ENCODE results near the gene XAB2.

Gene XAB2

GRCh38 chr19:7611541-7612279 lies 17.6 kb downstream of the XAB2 start:
- DNase-seq (ENCODE audit: low read depth): no peak
- no peak for TF ChIP-seq CTCF (IDR thresholded peaks at IDR 0.05; ENCODE audit: insufficient read depth, low read depth, low read length, missing control alignments)
- H3K4me3 ChIP-seq (ENCODE audit: low read depth, low read length): no peak overlapping the region

GRCh38 chr19:7610491-7611240 lies 18.7 kb downstream of the XAB2 start:
- TF ChIP-seq CTCF (IDR thresholded peaks at IDR 0.05; ENCODE audit: insufficient read depth, low read depth, low read length, missing control alignments): no peak
- H3K4me3 ChIP-seq (ENCODE audit: low read depth, low read length): no peak overlapping the region
- DNase-seq (ENCODE audit: low read depth): no peak

GRCh38 chr19:7607874-7608560 lies 21.3 kb downstream of the XAB2 start:
- H3K4me3 ChIP-seq (ENCODE audit: low read depth, low read length): no peak overlapping the region
- no peak for TF ChIP-seq CTCF (IDR thresholded peaks at IDR 0.05; ENCODE audit: insufficient read depth, low read depth, low read length, missing control alignments)
- no peak for DNase-seq (ENCODE audit: low read depth)

GRCh38 chr19:7607212-7607873 lies 22.0 kb downstream of the XAB2 start:
- DNase-seq (ENCODE audit: low read depth): no peak
- H3K4me3 ChIP-seq (ENCODE audit: low read depth, low read length): no peak overlapping the region
- no peak for TF ChIP-seq CTCF (IDR thresholded peaks at IDR 0.05; ENCODE audit: insufficient read depth, low read depth, low read length, missing control alignments)

- no peak for TF ChIP-seq CTCF (IDR thresholded peaks at IDR 0.05; ENCODE audit: insufficient read depth, low read depth, low read length, missing control alignments)
- DNase-seq (ENCODE audit: low read depth): no peak
- no peak overlapping the region for H3K4me3 ChIP-seq (ENCODE audit: low read depth, low read length)
Measured at GRCh38 chr19:7606289-7606688, 23.1 kb downstream of the XAB2 start.

GRCh38 chr19:7605490-7606222 lies 23.7 kb downstream of the XAB2 start:
- peak; percentile 67 for DNase-seq (ENCODE audit: low read depth)
- TF ChIP-seq CTCF (IDR thresholded peaks at IDR 0.05; ENCODE audit: insufficient read depth, low read depth, low read length, missing control alignments): no peak
- no peak overlapping the region for H3K4me3 ChIP-seq (ENCODE audit: low read depth, low read length)

Measured in GM12865 (cell line).